NCI-H1105 (cell line): ENCODE results near the gene SMAP1.

Experiments
- DNase-seq: peaks from one replicate; lab custom pipeline; 2025; lab: John Stamatoyannopoulos, UW

Gene SMAP1

GRCh38 chr6:70842541-70842940 is 174.9 kb downstream of the SMAP1 start:
- no peak for DNase-seq

GRCh38 chr6:70843328-70843918 is 175.7 kb downstream of the SMAP1 start:
- no peak for DNase-seq

GRCh38 chr6:70844301-70844700 is 176.6 kb downstream of the SMAP1 start:
- DNase-seq = no peak

- DNase-seq = peak; percentile 54
Measured at GRCh38 chr6:70846207-70846835, 178.6 kb downstream of the SMAP1 start.

- DNase-seq = no peak
Measured at GRCh38 chr6:70847106-70848084, 179.7 kb downstream of the SMAP1 start.

- DNase-seq = no peak
Measured at GRCh38 chr6:70849348-70850069, 181.8 kb downstream of the SMAP1 start.

GRCh38 chr6:70852667-70853246 is 185.1 kb downstream of the SMAP1 start:
- no peak for DNase-seq

GRCh38 chr6:70857387-70858077 is 189.8 kb downstream of the SMAP1 start:
- peak; percentile 66 for DNase-seq

- no peak for DNase-seq
Measured at GRCh38 chr6:70860045-70860444, 192.4 kb downstream of the SMAP1 start.

- no peak for DNase-seq
Measured at GRCh38 chr6:70860920-70861319, 193.2 kb downstream of the SMAP1 start.

- DNase-seq = no peak
Measured at GRCh38 chr6:70863343-70863742, 195.7 kb downstream of the SMAP1 start.

GRCh38 chr6:70864401-70864800 is 196.7 kb downstream of the SMAP1 start:
- DNase-seq = no peak

- DNase-seq = no peak
Measured at GRCh38 chr6:70872469-70872868, 204.8 kb downstream of the SMAP1 start.

GRCh38 chr6:70874181-70874913 is 206.7 kb downstream of the SMAP1 start:
- no peak for DNase-seq

- DNase-seq = no peak
Measured at GRCh38 chr6:70879496-70879895, 211.8 kb downstream of the SMAP1 start.

GRCh38 chr6:70884074-70884983 is 216.6 kb downstream of the SMAP1 start:
- peak; percentile 59 for DNase-seq

GRCh38 chr6:70886071-70886470 is 218.4 kb downstream of the SMAP1 start:
- no peak for DNase-seq

- DNase-seq = no peak
Measured at GRCh38 chr6:70886661-70887060, 219.0 kb downstream of the SMAP1 start.

GRCh38 chr6:70889270-70889669 is 221.6 kb downstream of the SMAP1 start:
- DNase-seq = no peak
